Calu3 (cell line): ENCODE results near the gene CD2AP. TPM values are rescaled to one million over a fixed set of nuclear protein-coding genes. Genes with fewer than 3 reads are reported as not detected.
A peak's percentile ranks its signal among the peaks of the same experiment; 100 is the strongest.

ENCODE experiments used
- BruUV-seq: library from RNA; stranded (reverse); fragments of 400-500 nt; replicated peaks from 2 replicates; lab custom pipeline; 2021; lab: Mats Ljungman, UMichigan
- CTCF ChIA-PET: fragments of 300-600 bp; sonication (Branson Sonifier 250); formaldehyde crosslinking; loops from one replicate; lab custom pipeline; 2022; ENCODE audit warnings: antibody characterized with exemption; lab: Charles Lee
- DNase-seq: peaks from one replicate; pipeline ENCODE4 v3.0.0; 2022
- H3K27ac Mint-ChIP-seq: one replicate; pipeline ENCODE4 v1.8.0; 2022; ENCODE audit warnings: mixed read lengths; ENCODE audit not compliant: unreplicated experiment
- H3K27me3 Mint-ChIP-seq: one replicate; pipeline ENCODE4 v1.8.0; 2022; ENCODE audit warnings: mixed read lengths; ENCODE audit not compliant: unreplicated experiment
- H3K36me3 Mint-ChIP-seq: one replicate; pipeline ENCODE4 v1.8.0; 2022; ENCODE audit warnings: mild to moderate bottlenecking, moderate library complexity, mixed read lengths; ENCODE audit not compliant: insufficient read depth, unreplicated experiment
- H3K4me1 Mint-ChIP-seq: one replicate; pipeline ENCODE4 v1.8.0; 2022; ENCODE audit warnings: mild to moderate bottlenecking, low read depth, mixed read lengths; ENCODE audit not compliant: unreplicated experiment
- H3K4me3 Mint-ChIP-seq: one replicate; pipeline ENCODE4 v1.8.0; 2022; ENCODE audit warnings: mild to moderate bottlenecking, low read depth, moderate library complexity, mixed read lengths; ENCODE audit not compliant: unreplicated experiment
- H3K9me3 Mint-ChIP-seq: one replicate; pipeline ENCODE4 v1.8.0; 2022; ENCODE audit warnings: low read depth, mixed read lengths; ENCODE audit not compliant: unreplicated experiment
- CTCF ChIP-seq: fragments of 200-600 bp; IDR thresholded peaks from one replicate; pipeline ENCODE4 v1.8.0; 2022; ENCODE audit warnings: antibody characterized with exemption; ENCODE audit not compliant: unreplicated experiment
- intact Hi-C: fragments of 100-400 bp; cut with micrococcal nuclease; formaldehyde crosslinking; loops from one replicate; pipeline ENCODE4 v1.10.0; 2022; ENCODE audit not compliant: unreplicated experiment
- total RNA-seq: library from RNA; stranded (reverse); gene quantifications from 2 replicates; pipeline ENCODE4 v1.2.3, GENCODE V29; 2022

Gene CD2AP
- total RNA-seq, 1 experiment from 2014 or later, result 105 TPM

GRCh38 chr6:47485083-47485482, 7.5 kb downstream of the CD2AP start:
- intact Hi-C loops, result no loop called here
- BruUV-seq, result no TSS peak
- Mint-ChIP-seq H3K4me3 (no peak overlapping the region), H3K27ac (no peak overlapping the region), H3K9me3 (no peaks in the 10 kb centered on the region), H3K27me3 (no peaks in the 10 kb centered on the region), H3K4me1 (peaks cover 53% of the 10 kb centered on the region), H3K36me3 (peaks cover 33% of the 10 kb centered on the region)
- CTCF ChIA-PET, result interaction anchor here (1.3 kb wide), 1 partner anchor 71 kb away, joined by 3 read pairs; no protein-coding TSS in a partner anchor
- no peak for TF ChIP-seq CTCF
- no peak for DNase-seq

- no peak for TF ChIP-seq CTCF
- BruUV-seq, result no TSS peak
- Mint-ChIP-seq H3K9me3 (no peaks in the 10 kb centered on the region), H3K4me1 (peaks cover 56% of the 10 kb centered on the region), H3K27ac (peak overlapping the region; percentile 31), H3K27me3 (no peaks in the 10 kb centered on the region), H3K4me3 (peak overlapping the region; percentile 26), H3K36me3 (peaks cover 27% of the 10 kb centered on the region)
- CTCF ChIA-PET, result interaction anchor here (0.9 to 1.3 kb wide), 2 partner anchors 8 to 71 kb away, joined by 3 read pairs; partner anchors contain the start of gene CD2AP
- intact Hi-C loops, result no loop called here
- no peak for DNase-seq
Measured at GRCh38 chr6:47485491-47486135, 8.0 kb downstream of the CD2AP start.

- peaks cover 14% of the 10 kb centered on the region for H3K36me3 Mint-ChIP-seq
- no peak overlapping the region for H3K4me3 Mint-ChIP-seq
- no peak for TF ChIP-seq CTCF
- H3K9me3 Mint-ChIP-seq, result no peaks in the 10 kb centered on the region
- no peaks in the 10 kb centered on the region for H3K27me3 Mint-ChIP-seq
- intact Hi-C loops, result loop anchor here (2.0 to 5.0 kb wide), 3 partner anchors 13 to 183 kb away; partner anchors contain the start of genes CD2AP and TNFRSF21
- peak overlapping the region; percentile 54 for H3K27ac Mint-ChIP-seq
- peaks cover 61% of the 10 kb centered on the region for H3K4me1 Mint-ChIP-seq
- CTCF ChIA-PET, result no interaction called here
- BruUV-seq, result no TSS peak
- no peak for DNase-seq
Measured at GRCh38 chr6:47489995-47490394, 12.4 kb downstream of the CD2AP start.

- peaks cover 19% of the 10 kb centered on the region for H3K36me3 Mint-ChIP-seq
- H3K4me3 Mint-ChIP-seq, result no peak overlapping the region
- H3K27ac Mint-ChIP-seq, result peak overlapping the region; percentile 54
- DNase-seq, result no peak
- H3K4me1 Mint-ChIP-seq, result peaks cover 66% of the 10 kb centered on the region
- no peaks in the 10 kb centered on the region for H3K9me3 Mint-ChIP-seq
- CTCF ChIA-PET, result no interaction called here
- BruUV-seq, result no TSS peak
- intact Hi-C loops, result loop anchor here (2.0 to 5.0 kb wide), 3 partner anchors 14 to 183 kb away; partner anchors contain the start of genes CD2AP and TNFRSF21
- no peak for TF ChIP-seq CTCF
- no peaks in the 10 kb centered on the region for H3K27me3 Mint-ChIP-seq
Measured at GRCh38 chr6:47490676-47491075, 13.1 kb downstream of the CD2AP start.
